Myocyte (in vitro differentiated cells): ENCODE results near the gene MRPL50. TPM values are rescaled to one million over a fixed set of nuclear protein-coding genes. Genes with fewer than 3 reads are reported as not detected.
A peak's percentile ranks its signal among the peaks of the same experiment; 100 is the strongest.

Experiments used
- DNase-seq: peaks from one replicate; pipeline ENCODE4 v3.0.0-alpha.2; 2012; ENCODE audit warnings: low read depth
- total RNA-seq: library from RNA; depleted of rRNA; stranded (reverse); fragments of >200 nt; gene quantifications from 2 replicates; pipeline ENCODE4 v1.2.3, GENCODE V29; 2014

MRPL50 gene
- total RNA-seq, 1 donor from 2014 or later, result 20.2 TPM

GRCh38 chr9:101380295-101380694 is 18.1 kb downstream of the MRPL50 start:
- DNase-seq, result no peak

GRCh38 chr9:101376111-101376848 is 22.1 kb downstream of the MRPL50 start:
- peak; percentile 40 for DNase-seq

- DNase-seq, result no peak
These were observed 22.9 kb downstream of the MRPL50 start for GRCh38 chr9:101375546-101375945.

- no peak for DNase-seq
These were observed 25.9 kb downstream of the MRPL50 start for GRCh38 chr9:101372327-101373118.

GRCh38 chr9:101371813-101372212 is 26.6 kb downstream of the MRPL50 start:
- no peak for DNase-seq

GRCh38 chr9:101369884-101370531 is 28.4 kb downstream of the MRPL50 start:
- no peak for DNase-seq

- DNase-seq, result no peak
These were observed 29.1 kb downstream of the MRPL50 start for GRCh38 chr9:101369286-101369685.

- no peak for DNase-seq
These were observed 31.1 kb downstream of the MRPL50 start for GRCh38 chr9:101367323-101367722.

- no peak for DNase-seq
These were observed 32.2 kb downstream of the MRPL50 start for GRCh38 chr9:101366038-101366756.

- DNase-seq, result no peak
These were observed 33.2 kb downstream of the MRPL50 start for GRCh38 chr9:101365181-101365580.

GRCh38 chr9:101362450-101362849 is 36.0 kb downstream of the MRPL50 start:
- no peak for DNase-seq

GRCh38 chr9:101360647-101361046 is 37.8 kb downstream of the MRPL50 start:
- no peak for DNase-seq

GRCh38 chr9:101359679-101360078 is 38.7 kb downstream of the MRPL50 start:
- DNase-seq, result no peak

GRCh38 chr9:101356619-101357018 is 41.8 kb downstream of the MRPL50 start:
- DNase-seq, result no peak

- no peak for DNase-seq
These were observed 43.4 kb downstream of the MRPL50 start for GRCh38 chr9:101354765-101355708.

- DNase-seq, result no peak
These were observed 44.2 kb downstream of the MRPL50 start for GRCh38 chr9:101354143-101354764.

- no peak for DNase-seq
These were observed 44.7 kb downstream of the MRPL50 start for GRCh38 chr9:101353683-101354082.

- DNase-seq, result no peak
These were observed 45.4 kb downstream of the MRPL50 start for GRCh38 chr9:101352892-101353463.

- DNase-seq, result no peak
These were observed 48.1 kb downstream of the MRPL50 start for GRCh38 chr9:101350285-101350684.
